Astrocyte of the spinal cord (primary cell): ENCODE results near the gene DCAF4L1.

Source experiments
- DNase-seq: peaks from one replicate; pipeline ENCODE4 v3.0.0; 2011; ENCODE audit warnings: low read depth, low spot score
- H3K4me3 ChIP-seq: 2 replicates; pipeline ENCODE4 v1.5.1; 2011; ENCODE audit warnings: low read depth, mild to moderate bottlenecking, low read length, moderate library complexity
- CTCF ChIP-seq: IDR thresholded peaks from 2 replicates; pipeline ENCODE4 v1.5.1; 2012; ENCODE audit warnings: low read depth, mild to moderate bottlenecking, low read length, inconsistent platforms
- in situ Hi-C: cut with HindIII; loops from 2 replicates; pipeline ENCODE4 v1.10.0; 2017; ENCODE audit warnings: low sequenced_read_pairs

The DCAF4L1 gene

GRCh38 chr4:42015438-42015837 lies 33.9 kb downstream of the DCAF4L1 start:
- DNase-seq: no peak
- TF ChIP-seq CTCF: no peak

GRCh38 chr4:42018451-42018850 lies 36.9 kb downstream of the DCAF4L1 start:
- peak; percentile 15 for DNase-seq
- TF ChIP-seq CTCF: no peak
- in situ Hi-C loops: no loop called here
- no peak overlapping the region for H3K4me3 ChIP-seq

More at GRCh38 chr4:42015438-42015837, 33.9 kb downstream of the DCAF4L1 start:
- no peak overlapping the region for H3K4me3 ChIP-seq
- in situ Hi-C loops: no loop called here
